HG03442 (cell line): ENCODE data around the gene KDM6B.

Experiments
- ATAC-seq: cut with Tn5 transposase; IDR thresholded peaks from one replicate; pipeline ENCODE4 v1.9.1; 2021; ENCODE audit warnings: mild to moderate bottlenecking, moderate library complexity; ENCODE audit not compliant: unreplicated experiment

Gene KDM6B

GRCh38 chr17:7818746-7819645, 15.0 kb upstream of the KDM6B start:
- ATAC-seq, result no peak

- no peak for ATAC-seq
Observed at GRCh38 chr17:7820231-7820630, 13.8 kb upstream of the KDM6B start.

- no peak for ATAC-seq
Observed at GRCh38 chr17:7822126-7822525, 11.9 kb upstream of the KDM6B start.

DNA sequence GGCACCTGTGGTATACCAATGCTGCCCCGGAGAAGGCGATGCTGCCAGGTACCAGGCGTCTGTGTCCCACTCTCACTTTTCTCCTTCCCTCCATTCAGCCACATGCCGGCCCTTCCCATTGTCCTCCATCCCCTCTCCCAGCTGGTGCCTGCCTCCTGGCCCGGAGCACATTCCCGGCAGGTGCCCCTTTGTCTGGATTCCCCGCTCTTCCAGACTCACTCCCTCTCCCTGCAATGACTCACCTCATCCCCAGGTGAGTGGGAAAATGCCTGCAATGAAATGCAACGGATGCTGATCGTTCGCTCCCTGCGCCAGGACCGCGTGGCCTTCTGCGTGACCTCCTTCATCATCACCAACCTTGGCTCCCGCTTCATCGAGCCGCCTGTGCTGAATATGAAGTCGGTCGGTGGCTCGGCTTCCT, 10.4 kb upstream of the KDM6B start:
- no peak for ATAC-seq

- no peak for ATAC-seq
Observed at GRCh38 chr17:7824021-7824924, 9.7 kb upstream of the KDM6B start.

- ATAC-seq, result no peak
Observed at GRCh38 chr17:7825206-7825990, 8.6 kb upstream of the KDM6B start.

- no peak for ATAC-seq
Observed at GRCh38 chr17:7830616-7831015, 3.4 kb upstream of the KDM6B start.

DNA sequence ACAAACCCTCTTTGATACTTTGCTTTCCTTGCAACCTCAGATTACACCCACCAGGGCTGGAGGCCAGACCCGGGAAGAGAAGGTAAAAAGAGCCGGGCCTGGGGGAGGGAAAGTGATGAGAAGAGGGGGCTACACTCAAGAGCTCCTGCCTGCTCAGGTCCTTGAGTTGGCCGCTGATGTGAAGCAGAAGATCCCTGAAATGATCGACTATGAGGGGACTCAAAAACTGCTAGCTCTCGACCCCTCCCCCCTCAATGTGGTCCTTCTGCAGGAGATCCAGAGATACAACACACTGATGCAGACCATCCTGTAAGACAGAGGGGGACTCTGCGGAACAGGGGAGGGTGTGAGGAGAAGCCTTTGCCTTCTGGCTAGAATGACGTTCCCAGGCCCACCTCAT, 2.8 kb upstream of the KDM6B start:
- ATAC-seq, result no peak

DNA sequence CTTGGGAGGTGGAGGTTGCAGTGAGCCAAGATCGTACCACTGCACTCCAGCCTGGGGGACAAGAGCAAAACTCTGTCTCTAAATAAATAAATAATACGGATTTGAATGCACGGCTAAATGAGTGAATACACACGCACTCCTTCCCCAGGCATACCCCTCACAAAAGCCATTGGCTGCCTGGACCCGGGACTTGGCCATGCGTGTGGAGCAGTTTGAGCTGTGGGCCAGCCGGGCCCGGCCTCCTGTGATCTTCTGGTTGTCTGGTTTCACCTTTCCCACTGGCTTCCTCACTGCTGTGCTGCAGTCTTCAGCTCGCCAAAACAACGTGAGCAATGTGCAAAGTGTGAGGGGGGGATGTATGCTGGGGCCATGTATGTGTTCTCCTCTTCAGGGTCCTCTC, 1.6 kb upstream of the KDM6B start:
- no peak for ATAC-seq

GRCh38 chr17:7833011-7833794, 814 bp upstream of the KDM6B start:
- no peak for ATAC-seq

DNA sequence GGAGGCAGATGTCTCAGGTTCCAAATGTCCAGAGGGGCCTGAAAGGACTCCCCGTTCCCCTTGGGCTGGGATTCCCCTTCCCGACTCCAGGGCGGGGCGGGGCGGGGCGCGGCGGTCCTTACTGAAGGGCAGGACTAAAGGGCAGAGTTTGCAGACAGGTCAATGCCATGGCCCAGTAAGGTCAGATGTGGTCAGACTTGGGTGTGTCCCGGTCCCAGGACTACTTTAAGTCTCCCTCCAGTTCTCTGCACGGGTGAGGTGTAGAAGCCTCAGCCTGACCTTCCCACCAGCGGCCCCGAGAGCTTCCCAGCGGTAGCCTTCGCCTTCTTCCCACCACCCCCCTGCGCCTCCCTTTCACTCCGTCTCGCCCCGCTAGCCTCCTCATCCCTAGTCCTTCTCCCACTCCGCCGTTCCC, 532 bp downstream of the KDM6B start:
- ATAC-seq, result no peak

DNA sequence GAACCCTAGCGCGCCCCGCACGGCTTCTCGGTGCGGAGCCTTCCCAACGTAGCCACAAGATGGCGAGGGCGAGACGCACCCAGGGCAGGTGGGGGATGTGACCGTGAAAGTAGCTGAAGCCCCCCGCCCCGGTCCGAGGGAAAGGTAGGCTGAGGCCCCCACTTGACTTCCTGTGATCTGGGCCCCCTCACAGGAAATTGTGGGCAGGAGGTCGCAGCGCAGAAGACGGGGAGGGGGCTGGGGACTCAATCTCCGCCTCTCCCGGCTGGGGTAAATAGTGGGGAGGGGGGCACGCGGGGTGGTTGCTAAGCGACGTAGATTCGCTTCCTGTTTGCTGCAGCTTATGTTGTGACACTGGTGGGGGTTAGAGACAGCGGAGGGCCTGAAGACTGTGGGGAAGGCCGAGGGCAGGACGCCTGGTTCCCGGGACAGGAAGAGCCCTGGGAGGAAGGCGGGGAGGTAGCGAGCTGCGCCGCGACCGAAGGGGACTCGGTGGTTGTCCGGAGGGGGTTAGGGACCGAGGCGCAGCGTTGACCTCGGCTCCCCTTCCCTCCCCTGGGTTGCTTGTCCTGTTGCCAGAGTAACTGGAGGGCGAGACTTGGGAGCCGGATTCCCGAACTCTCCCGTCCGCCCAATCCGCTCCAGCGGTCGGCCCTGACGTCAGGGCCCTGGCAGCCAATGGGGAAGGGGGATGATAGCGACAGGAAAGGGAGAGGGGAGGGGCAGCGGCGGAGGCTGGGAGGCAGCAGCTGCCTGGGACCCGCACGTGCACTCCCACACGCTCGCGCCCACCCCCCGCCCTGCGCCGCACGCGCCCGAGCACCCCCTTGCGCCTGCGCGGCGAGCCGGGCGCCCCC, 1.2 kb downstream of the KDM6B start:
- peak; percentile 43 for ATAC-seq

DNA sequence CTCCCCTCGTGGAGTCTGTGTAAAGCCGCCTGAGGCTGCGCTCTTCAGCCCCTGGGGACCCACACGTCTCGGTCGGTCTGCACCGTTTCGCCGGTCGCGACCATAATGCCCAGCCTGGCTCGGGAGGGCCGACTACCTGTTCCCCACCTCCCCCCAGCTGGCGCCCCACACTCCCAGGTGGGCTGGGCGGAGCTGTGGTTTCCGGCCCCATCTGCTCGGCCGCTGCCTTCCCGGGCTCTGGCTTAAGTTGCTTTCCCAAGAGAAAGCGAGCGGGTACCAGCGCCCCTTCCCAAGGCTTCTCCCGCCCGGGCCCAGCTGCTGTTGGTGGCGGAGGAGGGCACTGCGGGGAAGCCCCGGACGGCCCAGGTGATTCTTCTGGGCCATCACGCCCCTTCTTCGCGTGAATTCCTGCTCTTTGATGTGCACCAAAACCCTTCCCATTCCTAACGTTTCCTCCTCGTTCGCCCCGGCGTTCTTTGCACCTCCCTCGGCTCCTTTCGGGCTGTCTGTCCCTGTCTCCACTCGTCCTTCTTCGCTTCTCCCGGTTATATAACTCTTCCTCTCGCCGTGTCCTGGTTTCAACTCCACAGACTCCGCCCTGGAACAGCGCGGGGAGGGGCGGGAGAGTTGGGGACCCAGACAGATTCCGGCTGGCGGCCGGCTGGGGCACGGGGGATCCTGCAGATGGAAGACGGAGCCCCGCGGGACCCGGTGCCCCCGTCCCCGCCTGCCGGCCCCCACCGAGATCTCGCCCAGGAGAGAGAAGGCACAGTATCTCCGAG, 2.0 kb downstream of the KDM6B start:
- no peak for ATAC-seq

GRCh38 chr17:7836596-7837407, 2.8 kb downstream of the KDM6B start:
- no peak for ATAC-seq

DNA sequence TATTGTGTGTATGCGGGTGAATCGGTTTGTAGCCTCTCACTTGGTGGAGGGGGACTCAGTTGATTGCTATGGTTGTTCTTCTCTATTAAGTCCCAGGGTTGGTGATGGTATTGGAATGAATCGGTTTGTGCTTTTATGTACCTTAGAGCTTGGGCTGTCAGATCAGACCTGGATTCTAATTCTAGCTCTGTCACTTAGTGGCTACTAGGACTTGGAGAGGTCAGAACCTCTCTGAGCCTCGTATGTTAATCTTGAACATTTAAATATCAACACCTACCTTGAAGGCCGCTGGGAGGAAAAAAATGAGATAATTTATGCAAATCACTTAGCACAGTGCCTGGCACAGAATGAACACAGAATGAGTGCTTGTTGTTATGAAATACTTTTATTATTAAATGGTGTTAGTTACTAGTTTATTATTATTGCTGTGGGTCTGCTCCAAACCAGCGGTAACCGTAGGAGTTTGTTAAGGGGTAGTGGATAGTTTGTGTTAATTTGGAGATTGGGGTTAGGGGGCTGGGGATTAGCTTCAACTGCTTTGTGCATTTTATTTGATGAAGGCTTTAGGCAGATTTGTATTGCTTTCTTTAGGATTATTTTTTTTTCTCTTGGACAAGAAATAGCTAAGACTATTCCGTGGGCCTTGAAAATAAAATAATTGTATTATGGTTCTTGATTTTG, 3.5 kb downstream of the KDM6B start:
- no peak for ATAC-seq

- ATAC-seq, result no peak
Observed at GRCh38 chr17:7838090-7839075, 4.4 kb downstream of the KDM6B start.
